A549 (cell line): ENCODE data around the gene ZNF628. TPM values are rescaled to one million over a fixed set of nuclear protein-coding genes. Genes with fewer than 3 reads are reported as not detected.

Experiments
- ATAC-seq, 2 experiments: fragments of 200-7000 bp in 1 of 2; fragments of >200 bp in 1 of 2; cut with Nextera tagmentation in 1 of 2; cut with Tn5 transposase in 1 of 2; 3 replicates each; pipeline versions ENCODE4 v1.8.0 to v1.9.1; 2018 to 2020; ENCODE audit warnings: mild to moderate bottlenecking in 1 of 2, moderate library complexity in 1 of 2
- CTCF ChIA-PET: fragments of 300-600 bp; sonication (Branson Sonifier 250); formaldehyde crosslinking; extraction: SDS; loops from one replicate; lab custom pipeline; 2021; ENCODE audit warnings: antibody characterized with exemption, inconsistent platforms; lab: Yijun Ruan, JAX
- POLR2A ChIA-PET: fragments of 350-600 bp; formaldehyde crosslinking; extraction: SDS; loops from one replicate; lab custom pipeline; 2021; ENCODE audit warnings: antibody characterized with exemption, inconsistent platforms; lab: Yijun Ruan, JAX
- DNase-seq, 2 experiments: peaks; one replicate each; pipeline versions ENCODE4 v3.0.0 to v3.0.0-alpha.2; 2011 to 2016; ENCODE audit warnings: low read depth in 1 of 2, low spot score in 1 of 2
- FAIRE-seq: peaks from 2 replicates; lab custom pipeline; 2011; peaks lifted over from hg19 to GRCh38; lab: Jason Lieb, UNC
- H3K27ac ChIP-seq, 2 experiments: fragments of >200 bp; sonication (Bioruptor Twin); formaldehyde crosslinking; 3 replicates each; pipeline ENCODE4 v1.5.1; 2016 to 2017
- H3K4me1 ChIP-seq: fragments of >200 bp; sonication (Bioruptor Twin); formaldehyde crosslinking; 3 replicates; pipeline ENCODE4 v1.6.1; 2016
- H3K4me2 ChIP-seq: fragments of >200 bp; sonication (Bioruptor Twin); formaldehyde crosslinking; 3 replicates; pipeline ENCODE4 v1.6.1; 2016
- H3K4me3 ChIP-seq: fragments of >200 bp; sonication (Bioruptor Twin); formaldehyde crosslinking; 3 replicates; pipeline ENCODE4 v1.5.1; 2016
- H3K9me3 ChIP-seq: fragments of >200 bp; sonication (Bioruptor Twin); formaldehyde crosslinking; 3 replicates; pipeline ENCODE4 v1.6.1; 2016
- FOSB ChIP-seq: fragments of 250-450 bp; sonication (Bioruptor Pico); IDR thresholded peaks from 2 replicates; pipeline ENCODE4 v1.5.0; 2020; ENCODE audit warnings: mild to moderate bottlenecking, moderate library complexity
- GATA3 ChIP-seq: IDR thresholded peaks from 2 replicates; pipeline ENCODE4 v1.6.1; 2012; ENCODE audit warnings: borderline replicate concordance
- HDAC2 ChIP-seq: fragments of 200-600 bp; sonication (generic); IDR thresholded peaks from 2 replicates; pipeline ENCODE4 v1.6.1; 2016
- HEYL ChIP-seq: fragments of 250-450 bp; sonication (Bioruptor Pico); IDR thresholded peaks from 2 replicates; pipeline ENCODE4 v1.8.0; 2021; ENCODE audit warnings: mild to moderate bottlenecking, moderate library complexity
- JUNB ChIP-seq: fragments of >200 bp; sonication (Bioruptor Twin); formaldehyde crosslinking; IDR thresholded peaks from 2 replicates; pipeline ENCODE4 v1.6.1; 2016
- MAZ ChIP-seq: fragments of 150-350 bp; IDR thresholded peaks from 2 replicates; pipeline ENCODE4 v1.6.1; 2014; ENCODE audit warnings: antibody characterized with exemption, low read depth, low read length, borderline replicate concordance
- NFE2L2 ChIP-seq: fragments of 150-350 bp; conservative IDR thresholded peaks from 2 replicates; pipeline ENCODE4 v1.6.1; 2014; ENCODE audit warnings: low read length
- NPAS2 ChIP-seq: fragments of 250-450 bp; sonication (Bioruptor Pico); IDR thresholded peaks from 2 replicates; pipeline ENCODE4 v1.8.0; 2022; ENCODE audit warnings: mild to moderate bottlenecking, moderate library complexity, borderline replicate concordance
- NR3C1 ChIP-seq: fragments of >200 bp; sonication (Bioruptor Twin); formaldehyde crosslinking; IDR thresholded peaks from 3 replicates; pipeline ENCODE4 v1.6.1; 2017
- POLR2AphosphoS2 ChIP-seq: conservative IDR thresholded peaks from 2 replicates; pipeline ENCODE4 v1.6.1; 2012; ENCODE audit warnings: low read length, improper control_type of control experiment, inconsistent platforms
- RAD21 ChIP-seq, 2 experiments: fragments of >200 bp in 1 of 2; sonication (Bioruptor Twin) in 1 of 2; formaldehyde crosslinking in 1 of 2; IDR thresholded peaks in 1 of 2; conservative IDR thresholded peaks in 1 of 2; 2 replicates in 1 of 2; 3 replicates in 1 of 2; pipeline ENCODE4 v1.6.1; 2012 to 2018; ENCODE audit warnings: inconsistent platforms in 1 of 2
- RARB ChIP-seq: fragments of 250-450 bp; sonication (Bioruptor Pico); IDR thresholded peaks from 2 replicates; pipeline ENCODE4 v1.8.0; 2021; ENCODE audit warnings: mild to moderate bottlenecking, moderate library complexity
- REST ChIP-seq: fragments of 200-600 bp; sonication (generic); IDR thresholded peaks from 2 replicates; pipeline ENCODE4 v1.6.1; 2016; ENCODE audit warnings: antibody characterized with exemption, mild to moderate bottlenecking, moderate library complexity
- RNF2 ChIP-seq: fragments of 200-600 bp; sonication (generic); IDR thresholded peaks from 2 replicates; pipeline ENCODE4 v1.6.1; 2016; ENCODE audit warnings: low read depth, mild to moderate bottlenecking, antibody characterized with exemption, moderate library complexity, borderline replicate concordance
- ZC3H11A ChIP-seq: fragments of 450-650 bp; IDR thresholded peaks from 2 replicates; pipeline ENCODE4 v1.6.1; 2014; ENCODE audit warnings: antibody characterized with exemption, mild to moderate bottlenecking
- ZFP36 ChIP-seq: fragments of 450-650 bp; IDR thresholded peaks from 2 replicates; pipeline ENCODE4 v1.6.1; 2014; ENCODE audit warnings: borderline replicate concordance; ENCODE audit not compliant: partially characterized antibody
- WGBS: methylation state at CpG from one replicate; pipeline ENCODE4 v1.1.6; 2017; ENCODE audit errors: missing lambda C conversion rate; 5-methylcytosine and 5-hydroxymethylcytosine counted together
- polyA plus RNA-seq, 4 experiments: library from polyadenylated mRNA; depleted of rRNA in 3 of 4; stranded (reverse); fragments of >200 nt; fragmentation: RNase III in 1 of 4; extraction: RNeasy Plus Mini Kit Qiagen cat#74134 plus additional on column Dnase treatment in 1 of 4; gene quantifications; 2 replicates in 3 of 4; 3 replicates in 1 of 4; pipeline ENCODE4 v1.2.3, GENCODE V29; 2011 to 2017
- TF ChIP-seq, protein P1 (sequence below): fragments of 250-450 bp; sonication (Bioruptor Pico); IDR thresholded peaks from 2 replicates; pipeline ENCODE4 v1.5.0; 2020; ENCODE audit warnings: low read depth, mild to moderate bottlenecking, moderate library complexity
- TF ChIP-seq, protein P2 (sequence below): fragments of 150-350 bp; IDR thresholded peaks from 2 replicates; pipeline ENCODE4 v1.6.1; 2014; ENCODE audit warnings: low read depth, mild to moderate bottlenecking, low read length
- TF ChIP-seq, protein P3 (sequence below): IDR thresholded peaks from 2 replicates; pipeline ENCODE4 v1.6.1; 2012; ENCODE audit warnings: low read depth, borderline replicate concordance

Gene ZNF628
- polyA plus RNA-seq, 2 of the 4 experiments (the other 2 are of a cell fraction) = 0.32 to 5.7 TPM

GRCh38 chr19:55461974-55462626 lies 14.3 kb upstream of the ZNF628 start (continued):
- no peak for TF ChIP-seq REST
- TF ChIP-seq, all 56 proteins: peak for 4

- ATAC-seq = no peak
- POLR2A ChIA-PET = interaction anchor here (0.6 to 1.6 kb wide), 3 partner anchors 14 to 55 kb away, joined by 4 to 22 read pairs (median 4); partner anchors contain the start of genes UBE2S and ZNF628
- DNase-seq = no peak
- 84% methylated on average over 11 of the region's 11 CpGs for WGBS
- Histone ChIP-seq H3K9me3 (no peaks in the 10 kb centered on the region), H3K4me2 (peak overlapping the region; percentile 93; the same call in 2 of the 3 replicates), H3K4me1 (peaks cover 14% of the 10 kb centered on the region; the same call in 2 of the 3 replicates), H3K4me3 (no peak overlapping the region; the same call in 2 of the 3 replicates), H3K27ac (peak overlapping the region in 1 of 2 experiments; percentile 85; a peak in 2 of 6 replicates)
- no peak for FAIRE-seq
- TF ChIP-seq, protein P1, sequence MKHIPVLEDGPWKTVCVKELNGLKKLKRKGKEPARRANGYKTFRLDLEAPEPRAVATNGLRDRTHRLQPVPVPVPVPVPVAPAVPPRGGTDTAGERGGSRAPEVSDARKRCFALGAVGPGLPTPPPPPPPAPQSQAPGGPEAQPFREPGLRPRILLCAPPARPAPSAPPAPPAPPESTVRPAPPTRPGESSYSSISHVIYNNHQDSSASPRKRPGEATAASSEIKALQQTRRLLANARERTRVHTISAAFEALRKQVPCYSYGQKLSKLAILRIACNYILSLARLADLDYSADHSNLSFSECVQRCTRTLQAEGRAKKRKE (CRISPR knock-in tag) = no peak
- no peak for TF ChIP-seq GATA3
- no peak for TF ChIP-seq ZFP36
- no peak for TF ChIP-seq JUNB
- no peak for TF ChIP-seq ZC3H11A
- TF ChIP-seq MAZ = no peak
- no peak for TF ChIP-seq RARB (CRISPR knock-in tag)
- TF ChIP-seq POLR2AphosphoS2 = no peak
- no peak for TF ChIP-seq RNF2
- no peak for TF ChIP-seq NFE2L2
- TF ChIP-seq NPAS2 = no peak
- TF ChIP-seq, protein P2, sequence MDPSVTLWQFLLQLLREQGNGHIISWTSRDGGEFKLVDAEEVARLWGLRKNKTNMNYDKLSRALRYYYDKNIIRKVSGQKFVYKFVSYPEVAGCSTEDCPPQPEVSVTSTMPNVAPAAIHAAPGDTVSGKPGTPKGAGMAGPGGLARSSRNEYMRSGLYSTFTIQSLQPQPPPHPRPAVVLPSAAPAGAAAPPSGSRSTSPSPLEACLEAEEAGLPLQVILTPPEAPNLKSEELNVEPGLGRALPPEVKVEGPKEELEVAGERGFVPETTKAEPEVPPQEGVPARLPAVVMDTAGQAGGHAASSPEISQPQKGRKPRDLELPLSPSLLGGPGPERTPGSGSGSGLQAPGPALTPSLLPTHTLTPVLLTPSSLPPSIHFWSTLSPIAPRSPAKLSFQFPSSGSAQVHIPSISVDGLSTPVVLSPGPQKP = no peak
- TF ChIP-seq RAD21 (conservative IDR thresholded peaks at IDR 0.05 in 1 of 2, IDR thresholded peaks at IDR 0.05 in 1 of 2) = no peak
- TF ChIP-seq HDAC2 = no peak
- no peak for TF ChIP-seq HEYL
- TF ChIP-seq NR3C1 = no peak
- TF ChIP-seq, protein P3, sequence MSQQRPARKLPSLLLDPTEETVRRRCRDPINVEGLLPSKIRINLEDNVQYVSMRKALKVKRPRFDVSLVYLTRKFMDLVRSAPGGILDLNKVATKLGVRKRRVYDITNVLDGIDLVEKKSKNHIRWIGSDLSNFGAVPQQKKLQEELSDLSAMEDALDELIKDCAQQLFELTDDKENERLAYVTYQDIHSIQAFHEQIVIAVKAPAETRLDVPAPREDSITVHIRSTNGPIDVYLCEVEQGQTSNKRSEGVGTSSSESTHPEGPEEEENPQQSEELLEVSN = no peak
- no peak for TF ChIP-seq FOSB
- CTCF ChIA-PET = interaction anchor here (1.0 to 6.9 kb wide), 5 partner anchors 9 to 44 kb away, joined by 4 to 89 read pairs (median 4); partner anchors contain the start of gene ZNF628
Observed at GRCh38 chr19:55462722-55463121, 13.7 kb upstream of the ZNF628 start.
